ENCODE measurements around the gene TRIM65. TPM values are rescaled to one million over a fixed set of nuclear protein-coding genes. Genes with fewer than 3 reads are reported as not detected.
"Not testable (repeated sequence)": the region's sequence is repeated elsewhere in the genome, so short reads cannot be mapped to it uniquely, and the experiment has no call there.

TRIM65 gene
- polyA plus RNA-seq, 3 donors = 11.1 to 12.4 (median 11.3) TPM

GRCh38 chr17:75876190-75876937 lies 20.4 kb downstream of the TRIM65 start:
- no peak for DNase-seq (ENCODE audit: low read depth in 3 of 3, low spot score in 2 of 3)

GRCh38 chr17:75875940-75876189 lies 20.9 kb downstream of the TRIM65 start:
- no peak for DNase-seq (ENCODE audit: low read depth in 3 of 3, low spot score in 2 of 3)

- DNase-seq (ENCODE audit: low read depth in 3 of 3, low spot score in 2 of 3) = no peak
Measured at GRCh38 chr17:75875182-75875939, 21.4 kb downstream of the TRIM65 start.

- DNase-seq (ENCODE audit: low read depth in 3 of 3, low spot score in 2 of 3) = no peak
Measured at GRCh38 chr17:75874323-75875181, 22.2 kb downstream of the TRIM65 start.

- no peak for DNase-seq (ENCODE audit: low read depth in 3 of 3, low spot score in 2 of 3)
Measured at GRCh38 chr17:75873587-75874322, 23.0 kb downstream of the TRIM65 start.

- no peak for DNase-seq (ENCODE audit: low read depth in 3 of 3, low spot score in 2 of 3)
Measured at GRCh38 chr17:75872434-75873351, 24.1 kb downstream of the TRIM65 start.

GRCh38 chr17:75870228-75870627 lies 26.5 kb downstream of the TRIM65 start:
- not testable (repeated sequence) for DNase-seq (ENCODE audit: low read depth in 3 of 3, low spot score in 2 of 3)

- DNase-seq (ENCODE audit: low read depth in 3 of 3, low spot score in 2 of 3) = no peak
Measured at GRCh38 chr17:75869282-75870141, 27.2 kb downstream of the TRIM65 start.

GRCh38 chr17:75868730-75869281 lies 27.9 kb downstream of the TRIM65 start:
- not testable (repeated sequence) for DNase-seq (ENCODE audit: low read depth in 3 of 3, low spot score in 2 of 3)

- not testable (repeated sequence) for DNase-seq (ENCODE audit: low read depth in 3 of 3, low spot score in 2 of 3)
Measured at GRCh38 chr17:75865404-75866188, 31.2 kb downstream of the TRIM65 start.

- DNase-seq (ENCODE audit: low read depth in 3 of 3, low spot score in 2 of 3) = not testable (repeated sequence)
Measured at GRCh38 chr17:75864887-75865286, 31.9 kb downstream of the TRIM65 start.

- peak in 1 of 3 donors; percentile 80 for DNase-seq (ENCODE audit: low read depth in 3 of 3, low spot score in 2 of 3)
Measured at GRCh38 chr17:75864448-75864871, 32.3 kb downstream of the TRIM65 start.

GRCh38 chr17:75861927-75862317 lies 34.8 kb downstream of the TRIM65 start:
- no peak for DNase-seq (ENCODE audit: low read depth in 3 of 3, low spot score in 2 of 3)

- not testable (repeated sequence) for DNase-seq (ENCODE audit: low read depth in 3 of 3, low spot score in 2 of 3)
Measured at GRCh38 chr17:75859358-75859757, 37.4 kb downstream of the TRIM65 start.

- no peak for DNase-seq (ENCODE audit: low read depth in 3 of 3, low spot score in 2 of 3)
Measured at GRCh38 chr17:75856062-75856756, 40.5 kb downstream of the TRIM65 start.

GRCh38 chr17:75855310-75856061 lies 41.3 kb downstream of the TRIM65 start, which contains the start of gene WBP2:
WBP2 (minus strand) TSS chr17:75855335; CDS start chr17:75855297, 38 bp downstream.
- DNase-seq (ENCODE audit: low read depth in 3 of 3, low spot score in 2 of 3) = peak; percentile 99 to 100 (median 99)

Data from right renal cortex interstitium (tissue), 3 donors.